Activated B cell treated with CpG ODN at 0.5 μM for 24 hours (primary cell): ENCODE results near the gene RPAP2. TPM values are rescaled to one million over a fixed set of nuclear protein-coding genes. Genes with fewer than 3 reads are reported as not detected.

Experiments used
- ATAC-seq: fragments of 200-7000 bp; cut with Tn5 transposase; one replicate; pipeline ENCODE4 v1.10.0; 2021; ENCODE audit warnings: low read depth, mild to moderate bottlenecking, moderate library complexity
- CTCF ChIA-PET: fragments of 350-600 bp; sonication (Branson Sonifier 250); formaldehyde crosslinking; loops from one replicate; lab custom pipeline; 2021; ENCODE audit warnings: antibody characterized with exemption; lab: Charles Lee
- POLR2A ChIA-PET: fragments of 350-600 bp; sonication (Branson Sonifier 250); formaldehyde crosslinking; loops from one replicate; lab custom pipeline; 2021; ENCODE audit warnings: antibody characterized with exemption; lab: Charles Lee
- DNase-seq: peaks from one replicate; pipeline ENCODE4 v3.0.0; 2022
- H3K27ac Mint-ChIP-seq: one replicate; pipeline ENCODE4 v1.8.0; 2020; ENCODE audit warnings: mixed read lengths
- H3K27me3 Mint-ChIP-seq: one replicate; pipeline ENCODE4 v1.8.0; 2021; ENCODE audit warnings: mixed read lengths
- H3K36me3 Mint-ChIP-seq: one replicate; pipeline ENCODE4 v1.8.0; 2021; ENCODE audit warnings: low read depth, mixed read lengths
- H3K4me1 Mint-ChIP-seq: one replicate; pipeline ENCODE4 v1.8.0; 2021; ENCODE audit warnings: mixed read lengths
- H3K4me3 Mint-ChIP-seq: one replicate; pipeline ENCODE4 v1.8.0; 2020; ENCODE audit warnings: mild to moderate bottlenecking, mixed read lengths
- H3K9me3 Mint-ChIP-seq: one replicate; pipeline ENCODE4 v1.8.0; 2020; ENCODE audit warnings: mixed read lengths
- CTCF ChIP-seq: fragments of 200-600 bp; IDR thresholded peaks from one replicate; pipeline ENCODE4 v1.8.0; 2022; ENCODE audit warnings: antibody characterized with exemption, mild to moderate bottlenecking
- intact Hi-C: fragments of 100-400 bp; cut with micrococcal nuclease; formaldehyde crosslinking; loops from one replicate; pipeline ENCODE4 v1.15.1; 2024
- total RNA-seq: library from RNA; stranded (reverse); gene quantifications from 2 replicates; pipeline ENCODE4 v1.2.3, GENCODE V29; 2022

Gene RPAP2
- total RNA-seq, 1 donor from 2014 or later = 31.7 TPM

GRCh38 chr1:92298213-92298572 is 666 bp upstream of the RPAP2 start:
- H3K27me3 Mint-ChIP-seq = no peaks in the 10 kb centered on the region
- intact Hi-C loops = loop anchor here (1.0 to 10.0 kb wide), 9 partner anchors 100 to 1273 kb away; partner anchors contain the start of genes BTBD8, CCDC18, DR1 and EVI5
- H3K27ac Mint-ChIP-seq = peak overlapping the region; percentile 99
- peaks cover 35% of the 10 kb centered on the region for H3K36me3 Mint-ChIP-seq
- TF ChIP-seq CTCF = no peak
- CTCF ChIA-PET = no interaction called here
- no peak for DNase-seq
- ATAC-seq = no peak
- H3K9me3 Mint-ChIP-seq = no peaks in the 10 kb centered on the region
- POLR2A ChIA-PET = interaction anchor here (0.9 to 1.6 kb wide), 3 partner anchors 240 to 534 kb away, joined by 4 to 6 read pairs (median 4); partner anchors contain the start of genes EVI5 and RPL5
- H3K4me3 Mint-ChIP-seq = peak overlapping the region; percentile 99
- H3K4me1 Mint-ChIP-seq = peaks cover 31% of the 10 kb centered on the region

DNA sequence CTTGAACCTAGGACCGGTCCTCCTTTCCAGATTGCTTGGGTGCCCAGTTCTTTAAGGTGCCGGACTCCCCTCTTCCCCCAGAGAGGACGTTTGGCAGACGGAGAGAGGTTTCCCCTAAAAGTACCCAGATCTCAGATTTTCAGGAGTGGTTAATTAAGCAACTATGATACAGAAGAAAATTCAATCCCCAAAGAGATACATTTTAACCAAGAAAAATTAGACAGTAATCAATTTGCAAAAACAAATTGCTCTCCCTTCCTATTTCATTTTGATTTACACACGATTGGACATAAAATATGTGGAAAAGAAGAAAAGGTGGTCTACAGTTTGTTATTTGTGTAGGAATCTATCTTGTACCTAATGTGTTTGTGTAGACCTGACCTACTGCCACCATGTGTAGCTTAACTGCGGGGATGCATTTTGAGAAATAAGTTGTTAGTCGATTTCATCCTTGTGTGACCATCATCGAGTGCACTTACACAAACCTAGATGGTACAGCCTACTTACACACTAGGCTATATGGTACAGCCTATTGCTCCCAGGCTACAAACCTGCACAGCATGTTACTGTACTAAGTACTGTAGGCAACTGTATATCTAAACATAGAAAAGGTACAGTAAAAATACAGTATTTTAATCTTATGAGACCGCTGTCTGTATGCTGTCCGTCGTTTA is 755 bp downstream of the RPAP2 start:
- intact Hi-C loops = loop anchor here (1.0 to 10.0 kb wide), 8 partner anchors 217 to 1275 kb away; partner anchors contain the start of genes BTBD8, CCDC18, DR1 and EVI5
- TF ChIP-seq CTCF = no peak
- Mint-ChIP-seq H3K9me3 (no peaks in the 10 kb centered on the region), H3K4me1 (peaks cover 31% of the 10 kb centered on the region), H3K36me3 (peaks cover 36% of the 10 kb centered on the region), H3K27ac (peak overlapping the region; percentile 99), H3K4me3 (peak overlapping the region; percentile 99), H3K27me3 (no peaks in the 10 kb centered on the region)
- ChIA-PET POLR2A (interaction anchor here (0.6 to 1.6 kb wide), 3 partner anchors 221 to 485 kb away, joined by 3 to 10 read pairs (median 4); partner anchors contain the start of gene EVI5), CTCF (interaction anchor here (1.8 kb wide), 1 partner anchor 12 kb away, joined by 7 read pairs; no protein-coding TSS in a partner anchor)
- ATAC-seq = no peak
- no peak for DNase-seq

DNA sequence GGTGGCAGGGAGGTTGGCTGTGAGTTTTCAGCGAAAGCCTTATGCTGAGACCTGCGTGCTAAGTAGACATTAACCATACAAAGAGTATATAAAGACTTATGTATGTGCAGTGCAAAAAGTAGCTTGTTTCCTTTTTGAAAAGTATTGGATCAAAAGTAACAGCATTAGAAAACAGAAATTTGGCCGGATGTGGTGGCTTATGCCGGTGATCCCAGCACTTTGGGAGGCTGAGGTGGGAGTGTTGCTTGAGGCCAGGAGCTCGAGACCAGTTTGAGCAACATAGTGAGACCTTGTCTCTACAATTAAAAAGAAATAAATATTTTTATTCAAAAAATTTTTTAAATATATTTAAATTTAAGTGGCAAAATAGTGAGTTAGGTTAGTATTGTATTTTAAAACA is 2.2 kb downstream of the RPAP2 start:
- ChIA-PET POLR2A (no interaction called here), CTCF (interaction anchor here (0.9 to 1.8 kb wide), 2 partner anchors 9 to 11 kb away, joined by 3 to 7 read pairs; no protein-coding TSS in a partner anchor)
- no peak overlapping the region for H3K4me3 Mint-ChIP-seq
- ATAC-seq (no peak), DNase-seq (no peak)
- no peak overlapping the region for H3K27ac Mint-ChIP-seq
- no peaks in the 10 kb centered on the region for H3K9me3 Mint-ChIP-seq
- H3K36me3 Mint-ChIP-seq = peaks cover 38% of the 10 kb centered on the region
- H3K27me3 Mint-ChIP-seq = no peaks in the 10 kb centered on the region
- intact Hi-C loops = no loop called here
- peaks cover 29% of the 10 kb centered on the region for H3K4me1 Mint-ChIP-seq
- TF ChIP-seq CTCF = no peak

DNA sequence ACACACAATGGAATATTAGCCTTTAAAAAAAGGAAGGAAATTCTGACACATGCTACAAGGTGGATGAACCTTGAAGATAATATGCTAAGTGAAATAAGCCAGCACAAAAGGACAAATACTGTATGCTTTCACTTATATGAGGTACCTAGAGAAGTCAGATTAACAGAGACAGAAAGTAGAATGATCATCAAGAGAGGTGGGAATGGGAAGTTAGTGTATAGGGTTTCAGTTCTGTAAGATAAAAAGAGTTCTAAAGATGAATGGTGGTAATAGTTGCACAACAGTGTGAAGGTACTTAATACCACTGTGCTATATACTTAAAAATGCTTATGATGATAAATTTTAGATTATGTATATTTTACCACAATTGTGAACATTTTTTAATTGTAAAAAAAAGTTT is 7.2 kb downstream of the RPAP2 start:
- ATAC-seq = no peak
- Mint-ChIP-seq H3K36me3 (peaks cover 45% of the 10 kb centered on the region), H3K27ac (no peak overlapping the region), H3K9me3 (no peaks in the 10 kb centered on the region), H3K4me3 (no peak overlapping the region), H3K27me3 (no peaks in the 10 kb centered on the region), H3K4me1 (no peaks in the 10 kb centered on the region)
- CTCF ChIA-PET = no interaction called here
- no peak for TF ChIP-seq CTCF
- DNase-seq = no peak
- POLR2A ChIA-PET = no interaction called here
- intact Hi-C loops = no loop called here

DNA sequence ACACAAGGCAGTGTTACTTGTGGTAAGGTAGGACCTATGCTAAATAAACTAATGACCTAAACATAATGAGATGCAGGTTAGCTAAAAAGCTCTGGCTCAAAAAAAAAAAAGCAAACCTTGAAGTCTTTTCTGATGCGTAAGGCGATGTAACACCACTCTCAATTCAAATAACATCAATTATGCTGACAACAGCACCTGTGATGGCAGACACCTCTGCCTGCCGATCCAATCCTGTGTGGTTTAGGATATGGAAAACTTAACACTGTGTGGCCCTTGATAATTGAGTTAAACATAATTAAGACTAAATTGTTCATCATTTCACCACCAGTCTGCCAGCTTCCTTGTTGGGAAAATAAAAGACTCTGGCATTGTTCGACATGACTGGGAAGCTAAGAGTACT is 9.1 kb downstream of the RPAP2 start:
- intact Hi-C loops = no loop called here
- H3K36me3 Mint-ChIP-seq = peaks cover 52% of the 10 kb centered on the region
- CTCF ChIA-PET = no interaction called here

More for the DNA sequence above, 9.1 kb downstream of the RPAP2 start:
- ATAC-seq = no peak
- Mint-ChIP-seq H3K4me1 (no peaks in the 10 kb centered on the region), H3K4me3 (no peak overlapping the region), H3K9me3 (no peaks in the 10 kb centered on the region), H3K27ac (no peak overlapping the region), H3K27me3 (no peaks in the 10 kb centered on the region)
- POLR2A ChIA-PET = interaction anchor here (0.6 kb wide), 1 partner anchor 90 kb away, joined by 5 read pairs; no protein-coding TSS in a partner anchor
- DNase-seq = no peak
- TF ChIP-seq CTCF = no peak
